Cortex of kidney (tissue), 1 donor: ENCODE data around the gene FBXO36.
"Not testable (repeated sequence)": the region's sequence is repeated elsewhere in the genome, so short reads cannot be mapped to it uniquely, and the experiment has no call there.

Experiments used
- DNase-seq: peaks from one replicate; lab custom pipeline; 2025; lab: John Stamatoyannopoulos, UW

FBXO36 gene

GRCh38 chr2:229910832-229911412, 11.4 kb upstream of the FBXO36 start:
- DNase-seq = no peak

GRCh38 chr2:229914171-229914570, 8.1 kb upstream of the FBXO36 start:
- DNase-seq = no peak

DNA sequence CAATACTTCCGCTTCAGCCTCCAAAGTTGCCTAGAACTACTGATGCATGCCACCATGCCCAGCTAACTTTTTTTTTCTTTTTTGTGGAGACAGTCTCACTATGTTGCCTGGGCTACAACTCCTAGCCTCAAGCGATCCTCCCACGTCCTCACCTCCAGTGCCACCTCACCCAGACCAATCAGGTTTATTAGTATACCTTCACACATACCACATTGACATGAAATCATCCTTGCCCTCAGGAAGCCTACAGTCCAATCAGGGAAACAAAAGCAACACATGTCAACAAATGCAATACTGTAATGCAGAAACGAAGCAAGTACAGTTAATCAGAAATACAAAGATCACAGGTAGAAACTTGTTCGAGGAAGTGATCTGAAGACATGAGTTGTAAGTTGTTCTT, 4.5 kb upstream of the FBXO36 start:
- no peak for DNase-seq

GRCh38 chr2:229920011-229920641, 2.2 kb upstream of the FBXO36 start:
- DNase-seq = no peak

DNA sequence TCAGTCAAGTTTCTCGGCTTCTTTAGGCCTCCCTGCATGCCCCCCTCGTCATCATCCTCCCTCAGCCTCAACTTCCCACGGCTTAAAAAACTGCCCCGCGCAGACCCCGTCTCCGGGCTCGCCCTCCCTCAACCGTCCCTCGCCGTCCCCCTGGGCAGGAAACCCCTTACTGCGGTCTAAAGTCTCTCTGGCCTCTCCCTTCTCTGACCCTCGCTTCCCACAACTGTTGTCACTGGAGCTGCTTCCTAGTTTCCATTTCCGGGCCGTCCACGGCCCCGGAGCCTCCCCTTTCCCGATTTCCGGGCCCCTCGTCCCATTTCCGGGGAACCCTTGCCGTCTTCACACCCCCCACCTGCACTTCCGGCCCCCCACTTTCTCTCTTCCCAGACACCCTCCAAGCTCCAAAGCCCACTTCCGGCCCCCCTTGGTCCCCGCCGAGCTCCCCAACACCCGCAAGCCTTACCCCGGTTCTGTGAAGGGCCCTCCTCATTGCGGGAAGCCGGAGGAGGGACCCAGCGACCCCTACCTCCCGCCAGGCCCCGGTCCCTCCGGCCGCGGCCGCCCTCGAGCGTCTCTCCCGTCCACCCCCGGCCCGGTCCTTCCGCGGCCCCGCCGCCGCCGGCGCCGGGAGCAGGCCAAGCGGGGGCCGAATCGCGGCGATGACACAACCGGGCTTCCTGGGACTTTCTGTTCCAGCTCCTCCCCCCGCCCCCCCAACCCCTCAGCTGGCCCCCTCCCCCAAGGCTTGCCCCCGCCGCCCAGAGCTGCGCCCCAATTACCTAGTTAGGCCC, 1.0 kb upstream of the FBXO36 start:
- DNase-seq = no peak

DNA sequence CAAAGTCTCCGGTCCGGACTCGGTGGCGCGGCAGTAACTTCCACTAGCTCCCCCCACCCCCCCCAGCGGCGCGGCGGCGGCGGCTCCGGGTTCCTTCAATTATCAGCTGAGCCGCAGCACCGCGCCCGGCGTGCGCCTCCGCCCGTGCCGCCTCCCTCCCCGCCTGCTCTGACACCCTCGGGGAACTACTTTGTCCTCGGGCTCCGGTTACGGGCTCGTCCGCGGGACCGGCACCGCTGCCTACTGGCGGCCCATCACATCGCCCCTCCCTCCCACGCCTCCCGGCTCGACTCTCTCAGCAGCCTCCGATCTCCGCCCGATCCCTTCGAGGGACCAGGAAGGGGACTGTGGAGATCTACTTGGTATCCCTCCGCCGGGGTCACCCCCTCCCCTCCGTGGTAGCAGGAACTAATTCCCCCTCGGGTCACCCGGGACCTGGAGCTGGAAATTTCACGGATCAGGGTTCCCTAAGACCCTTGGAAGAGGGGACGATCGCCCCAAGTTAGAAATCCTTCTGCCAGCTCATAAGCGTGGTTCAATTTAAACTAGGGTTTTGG, 333 bp upstream of the FBXO36 start, which contains the start of gene TRIP12:
TRIP12 (minus strand) TSS at position 118 of the 557 bp plus-strand sequence. CDS start 41,930 bp downstream, outside the sequence.
- peak; percentile 81 for DNase-seq

- not testable (repeated sequence) for DNase-seq
These were observed 2.2 kb downstream of the FBXO36 start for GRCh38 chr2:229924541-229924940.

DNA sequence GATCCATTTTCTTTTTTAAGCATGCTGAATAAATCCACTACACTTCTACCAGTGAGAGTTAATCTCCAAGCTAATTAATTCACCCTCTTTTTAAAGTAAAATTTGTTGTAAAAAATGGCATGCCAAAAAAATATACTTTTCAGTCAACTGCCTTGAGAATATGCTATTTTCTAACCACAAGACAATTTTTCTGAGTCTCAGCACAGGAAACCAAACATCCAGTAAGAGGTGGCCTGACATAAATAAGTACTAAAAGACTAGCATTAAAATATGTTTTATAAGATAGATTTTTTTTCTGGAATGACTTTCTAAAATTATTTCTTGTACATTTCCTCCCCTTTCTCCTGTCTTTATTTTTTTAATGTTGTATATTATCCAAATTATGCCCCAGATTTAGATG, 2.9 kb downstream of the FBXO36 start:
- DNase-seq = no peak

DNA sequence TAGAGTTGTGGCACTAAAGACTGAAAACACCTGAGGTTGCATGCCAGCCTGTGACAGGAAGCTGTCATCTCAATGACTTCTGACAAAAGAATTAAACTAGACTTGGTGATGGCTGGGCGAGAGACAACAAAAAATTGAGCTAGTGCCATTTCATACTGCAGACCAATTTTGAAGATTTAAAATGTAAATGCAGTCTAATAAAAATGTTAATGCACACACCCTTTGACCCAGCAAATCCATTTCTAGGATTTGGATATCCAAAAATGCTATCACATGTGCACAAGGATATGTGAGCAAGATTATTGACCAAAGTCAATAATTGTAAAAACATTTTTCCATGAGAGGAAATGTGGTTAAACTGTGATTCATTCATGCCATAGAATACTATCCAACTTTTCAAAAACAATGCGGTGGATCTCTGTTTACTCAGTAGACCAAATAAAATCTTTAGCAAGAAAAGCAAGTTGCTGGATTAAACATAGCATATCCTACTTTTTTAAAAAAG, 5.6 kb downstream of the FBXO36 start:
- DNase-seq = no peak

DNA sequence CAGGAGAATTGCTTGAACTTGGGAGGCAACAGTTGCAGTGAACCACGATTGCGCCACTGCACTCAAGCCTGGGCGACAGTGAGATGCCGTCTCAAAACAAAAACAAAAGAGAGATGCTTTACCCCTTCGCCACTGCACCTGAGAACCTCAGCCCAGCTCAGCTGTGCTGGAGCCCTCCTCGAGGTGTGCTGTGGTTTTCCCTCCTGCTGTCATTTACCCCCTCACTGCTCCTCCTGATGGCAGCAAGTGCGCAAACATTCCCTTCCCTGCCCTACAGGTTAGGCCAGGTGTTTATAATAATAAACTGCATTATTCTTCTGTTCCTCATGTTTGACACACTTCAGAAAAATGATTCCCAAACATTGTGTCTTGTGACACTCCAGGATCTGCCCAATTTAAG, 8.4 kb downstream of the FBXO36 start:
- no peak for DNase-seq

- DNase-seq = no peak
These were observed 8.9 kb downstream of the FBXO36 start for GRCh38 chr2:229931241-229931640.

- DNase-seq = no peak
These were observed 15.2 kb downstream of the FBXO36 start for GRCh38 chr2:229937537-229937936.

DNA sequence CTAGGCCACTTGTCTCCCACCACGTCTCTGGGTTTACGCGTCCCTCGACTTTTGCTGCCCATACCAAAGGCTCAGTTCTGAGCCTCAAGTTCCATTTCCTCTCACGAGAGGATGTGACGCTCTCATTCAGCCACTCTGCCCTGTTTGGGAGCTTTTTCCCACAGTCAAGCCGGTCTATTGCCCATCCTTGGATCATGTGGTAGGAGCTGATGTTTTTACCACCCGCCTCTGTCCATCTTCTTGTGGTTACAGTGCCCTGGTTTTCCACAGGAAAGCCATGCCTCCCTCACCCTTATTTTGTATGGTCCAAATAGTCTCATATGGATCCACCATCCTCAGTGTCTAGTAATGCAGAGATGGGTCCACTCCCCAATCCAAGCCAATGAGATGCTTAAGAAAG, 20.4 kb downstream of the FBXO36 start:
- no peak for DNase-seq

- no peak for DNase-seq
These were observed 20.9 kb downstream of the FBXO36 start for GRCh38 chr2:229943171-229943570.

DNA sequence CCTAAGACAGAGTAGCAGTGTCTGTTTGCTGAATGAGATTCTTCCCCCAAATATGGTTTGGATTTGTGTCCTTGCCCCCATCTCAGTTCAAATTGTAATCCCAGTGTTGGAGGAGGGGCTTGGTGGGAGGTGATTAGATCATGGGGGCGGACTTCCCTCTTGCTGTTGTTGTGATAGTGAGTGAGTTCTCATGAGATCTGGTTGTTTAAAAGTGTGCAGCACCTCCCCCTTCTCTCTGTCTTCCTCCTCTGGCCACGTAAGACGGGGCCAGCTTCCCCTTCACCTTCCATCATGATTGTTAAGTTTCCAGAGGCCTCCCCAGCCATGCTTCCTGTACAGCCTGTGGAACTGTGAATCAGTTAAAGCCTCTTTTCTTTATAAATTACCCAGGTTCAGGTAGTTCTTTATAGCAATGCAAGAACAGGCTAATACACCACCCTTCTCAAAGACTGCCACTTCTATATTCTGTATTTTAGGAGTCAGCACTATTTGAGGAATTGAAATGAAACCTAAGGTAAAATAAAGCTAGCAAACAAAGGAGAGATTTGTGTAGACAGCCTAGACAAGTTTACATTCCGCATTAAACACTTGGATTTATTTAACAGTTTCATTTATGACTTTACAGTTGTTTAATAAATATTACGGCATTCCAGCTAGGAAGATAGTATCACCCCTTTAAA, 21.6 kb downstream of the FBXO36 start:
- DNase-seq = no peak

DNA sequence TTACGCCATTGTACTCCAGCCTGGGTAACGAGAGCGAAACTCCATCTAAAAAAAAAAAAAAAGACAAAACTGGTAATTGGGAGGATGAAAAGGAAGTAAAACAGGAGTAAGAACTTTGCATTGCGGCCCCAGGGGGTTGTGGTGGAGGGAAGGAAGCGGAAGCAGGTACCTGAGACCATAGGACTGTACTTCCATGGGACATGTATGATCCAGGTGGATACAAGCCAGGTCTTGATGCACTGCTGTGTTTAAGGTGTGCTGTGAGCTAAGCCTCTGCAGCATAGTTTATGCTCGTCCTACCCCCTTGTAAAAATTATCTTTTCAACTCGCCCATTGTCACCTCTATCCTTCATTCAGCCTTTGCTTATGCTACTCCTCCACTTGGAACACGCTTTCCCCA, 23.7 kb downstream of the FBXO36 start:
- no peak for DNase-seq

GRCh38 chr2:229947544-229947943, 25.2 kb downstream of the FBXO36 start:
- DNase-seq = no peak

GRCh38 chr2:229952256-229952835, 30.0 kb downstream of the FBXO36 start:
- no peak for DNase-seq

- DNase-seq = no peak
These were observed 33.4 kb downstream of the FBXO36 start for GRCh38 chr2:229955663-229956062.

- no peak for DNase-seq
These were observed 34.2 kb downstream of the FBXO36 start for GRCh38 chr2:229956491-229956890.

DNA sequence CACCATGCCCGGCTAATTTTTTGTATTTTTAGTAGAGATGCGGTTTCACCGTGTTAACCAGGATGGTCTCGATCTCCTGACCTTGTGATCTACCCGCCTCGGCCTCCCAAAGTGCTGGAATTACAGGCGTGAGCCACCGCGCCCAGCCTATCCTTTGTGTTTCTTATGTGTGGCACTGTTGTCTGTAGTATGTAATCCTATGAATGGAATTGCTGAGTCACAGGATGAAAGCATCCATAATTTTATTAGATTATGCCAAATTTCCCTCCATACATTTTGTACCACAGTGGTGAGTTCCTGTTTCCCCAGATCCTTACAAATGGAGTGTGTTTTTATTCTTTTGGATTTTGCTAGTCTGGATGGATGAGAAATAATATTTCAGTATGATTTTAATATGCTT, 41.3 kb downstream of the FBXO36 start:
- DNase-seq = not testable (repeated sequence)

GRCh38 chr2:229969921-229970320, 47.6 kb downstream of the FBXO36 start:
- no peak for DNase-seq
